A673 (cell line): Measurements from ENCODE around the gene HSPA1A. TPM values are rescaled to one million over a fixed set of nuclear protein-coding genes. Genes with fewer than 3 reads are reported as not detected.
"Not testable (repeated sequence)": the region's sequence is repeated elsewhere in the genome, so short reads cannot be mapped to it uniquely, and the experiment has no call there.

Experiments used
- BruUV-seq: library from RNA; stranded (reverse); fragments of 400-500 nt; replicated peaks from 2 replicates; lab custom pipeline; 2021; lab: Mats Ljungman, UMichigan
- CTCF ChIA-PET: fragments of 300-600 bp; sonication (Branson Sonifier 250); formaldehyde crosslinking; loops from one replicate; lab custom pipeline; 2022; ENCODE audit warnings: antibody characterized with exemption; lab: Charles Lee
- POLR2A ChIA-PET: fragments of 300-600 bp; sonication (Branson Sonifier 250); formaldehyde crosslinking; loops from one replicate; lab custom pipeline; 2022; ENCODE audit warnings: antibody characterized with exemption; ENCODE audit not compliant: low non-redundant PET; lab: Charles Lee
- DNase-seq: peaks from one replicate; pipeline ENCODE4 v3.0.0-alpha.2; 2015; ENCODE audit warnings: low spot score
- H3K27ac ChIP-seq: fragments of 200-600 bp; sonication (generic); 2 replicates; pipeline ENCODE4 v1.5.1; 2016; ENCODE audit warnings: mixed run types, low read depth, mild to moderate bottlenecking, mixed read lengths, antibody characterized with exemption, low read length; ENCODE audit not compliant: poor library complexity, severe bottlenecking
- H3K27me3 ChIP-seq: fragments of 200-600 bp; sonication (generic); replicated peaks from 2 replicates; pipeline ENCODE4 v1.6.1; 2017; ENCODE audit warnings: mixed run types, low read depth, mild to moderate bottlenecking, mixed read lengths, antibody characterized with exemption, low read length; ENCODE audit not compliant: insufficient read depth, poor library complexity
- H3K36me3 ChIP-seq: fragments of 200-600 bp; sonication (generic); 2 replicates; pipeline ENCODE4 v1.6.1; 2016; ENCODE audit warnings: mixed run types, mild to moderate bottlenecking, mixed read lengths, antibody characterized with exemption, low read length; ENCODE audit not compliant: insufficient read depth, poor library complexity, severe bottlenecking
- H3K4me1 ChIP-seq: fragments of 200-600 bp; sonication (generic); 2 replicates; pipeline ENCODE4 v1.6.1; 2017; ENCODE audit warnings: mixed run types, mild to moderate bottlenecking, mixed read lengths, antibody characterized with exemption, low read length; ENCODE audit not compliant: insufficient read depth, poor library complexity, severe bottlenecking
- H3K4me3 ChIP-seq: fragments of 200-600 bp; sonication (generic); 2 replicates; pipeline ENCODE4 v1.5.1; 2016; ENCODE audit warnings: low read depth, mixed run types, mild to moderate bottlenecking, mixed read lengths, low read length; ENCODE audit not compliant: poor library complexity, severe bottlenecking
- H3K9me3 ChIP-seq: fragments of 200-600 bp; sonication (generic); 2 replicates; pipeline ENCODE4 v1.6.1; 2016; ENCODE audit warnings: mixed run types, low read depth, mild to moderate bottlenecking, mixed read lengths, antibody characterized with exemption, low read length; ENCODE audit not compliant: poor library complexity, severe bottlenecking
- CTCF ChIP-seq: fragments of 300-800, 200-600 bp; sonication (generic); conservative IDR thresholded peaks from 2 replicates; pipeline ENCODE4 v1.5.1; 2017; ENCODE audit warnings: low read depth, mild to moderate bottlenecking, antibody characterized with exemption, low read length, moderate library complexity, mixed read lengths
- EZH2 ChIP-seq: fragments of 200-600 bp; sonication (generic); IDR thresholded peaks from 2 replicates; pipeline ENCODE4 v1.6.1; 2017; ENCODE audit warnings: borderline replicate concordance, low read depth, mild to moderate bottlenecking, mixed read lengths, antibody characterized with exemption, low read length; ENCODE audit not compliant: poor library complexity, severe bottlenecking
- intact Hi-C: fragments of 100-400 bp; cut with micrococcal nuclease; formaldehyde crosslinking; loops from one replicate; pipeline ENCODE4 v1.10.0; 2022; ENCODE audit not compliant: unreplicated experiment
- total RNA-seq: library from RNA; stranded (reverse); gene quantifications from 2 replicates; pipeline ENCODE4 v1.2.3, GENCODE V29; 2021

HSPA1A gene
- total RNA-seq, 1 experiment from 2014 or later, result 129 TPM

- POLR2A ChIA-PET, result no interaction called here
- Histone ChIP-seq H3K27ac (no peak overlapping the region), H3K4me1 (peaks cover 6% of the 10 kb centered on the region), H3K9me3 (no peaks in the 10 kb centered on the region), H3K36me3 (peaks cover 6% of the 10 kb centered on the region), H3K4me3 (no peak overlapping the region), H3K27me3 (no peaks in the 10 kb centered on the region)
- CTCF ChIA-PET, result no interaction called here
- DNase-seq, result no peak
- intact Hi-C loops, result no loop called here
- no peak for TF ChIP-seq EZH2
- no TSS peak for BruUV-seq
Measured at GRCh38 chr6:31861150-31861549, 45.8 kb downstream of the HSPA1A start.

- no peak for DNase-seq
- Histone ChIP-seq H3K27me3 (no peaks in the 10 kb centered on the region), H3K4me1 (peaks cover 6% of the 10 kb centered on the region), H3K4me3 (peak overlapping the region; percentile 72), H3K27ac (peak overlapping the region; percentile 68), H3K9me3 (no peaks in the 10 kb centered on the region), H3K36me3 (peaks cover 6% of the 10 kb centered on the region)
- CTCF ChIA-PET, result no interaction called here
- TF ChIP-seq EZH2, result no peak
- no peak for TF ChIP-seq CTCF
- intact Hi-C loops, result loop anchor here (2.0 kb wide), 1 partner anchor 37 kb away; no protein-coding TSS in a partner anchor
- POLR2A ChIA-PET, result interaction anchor here (0.6 kb wide), 1 partner anchor 36 kb away, joined by 5 read pairs; no protein-coding TSS in a partner anchor
- BruUV-seq, result no TSS peak
Measured at GRCh38 chr6:31861919-31862343, 46.6 kb downstream of the HSPA1A start.

GRCh38 chr6:31862344-31863235 is 47.2 kb downstream of the HSPA1A start, which contains the start of gene NEU1:
TSS of gene NEU1 (minus strand) at chr6:31862821. CDS start at chr6:31862776, 45 bp downstream.
- CTCF ChIA-PET, result no interaction called here
- H3K27ac ChIP-seq, result peak within 1 kb of the TSS; percentile 81
- peaks cover 6% of the 10 kb centered on the region for H3K4me1 ChIP-seq
- intact Hi-C loops, result loop anchor here (1.0 to 2.0 kb wide), 2 partner anchors 36 to 125 kb away; no protein-coding TSS in a partner anchor
- no peaks in the 10 kb centered on the region for H3K9me3 ChIP-seq
- TF ChIP-seq CTCF (no peak), EZH2 (no peak)
- POLR2A ChIA-PET, result interaction anchor here (0.6 to 0.7 kb wide), 2 partner anchors 36 to 184 kb away, joined by 3 to 5 read pairs; no protein-coding TSS in a partner anchor
- H3K27me3 ChIP-seq, result no peaks in the 10 kb centered on the region
- H3K4me3 ChIP-seq, result peak within 1 kb of the TSS; percentile 72
- BruUV-seq, result no TSS peak
- DNase-seq, result peak; percentile 100
- peaks cover 6% of the 10 kb centered on the region for H3K36me3 ChIP-seq

GRCh38 chr6:31864123-31864562 is 48.8 kb downstream of the HSPA1A start:
- intact Hi-C loops, BruUV-seq: not testable (repeated sequence)

More at GRCh38 chr6:31864123-31864562, 48.8 kb downstream of the HSPA1A start:
- not testable (repeated sequence) for H3K9me3 ChIP-seq, H3K4me1 ChIP-seq, H3K27me3 ChIP-seq, H3K36me3 ChIP-seq, DNase-seq
- Histone ChIP-seq H3K4me3 (peak overlapping the region; percentile 72), H3K27ac (peak overlapping the region; percentile 81)
- ChIA-PET CTCF (interaction anchor here (0.6 kb wide), 1 partner anchor 465 kb away, joined by 4 read pairs; no protein-coding TSS in a partner anchor), POLR2A (interaction anchor here (0.5 to 0.6 kb wide), 2 partner anchors 11 to 15 kb away, joined by 3 to 13 read pairs; no protein-coding TSS in a partner anchor)
